GM23248 (cell line): ENCODE data around the gene GRB10. TPM values are rescaled to one million over a fixed set of nuclear protein-coding genes. Genes with fewer than 3 reads are reported as not detected.

Experiments
- DNase-seq: peaks from one replicate; pipeline ENCODE4 v3.0.0-alpha.2; 2015
- H2AFZ ChIP-seq: fragments of 200-600 bp; sonication (generic); 2 replicates; pipeline ENCODE4 v1.6.1; 2016; ENCODE audit warnings: antibody characterized with exemption
- H3F3A ChIP-seq: fragments of 200-600 bp; sonication (generic); 2 replicates; pipeline ENCODE4 v1.6.1; 2016; ENCODE audit warnings: mild to moderate bottlenecking, antibody characterized with exemption, mixed run types; ENCODE audit not compliant: insufficient read depth
- H3K27ac ChIP-seq: fragments of 200-600 bp; sonication (generic); 2 replicates; pipeline ENCODE4 v1.5.1; 2016; ENCODE audit warnings: mild to moderate bottlenecking
- H3K27me3 ChIP-seq: fragments of 200-600 bp; sonication (generic); replicated peaks from 2 replicates; pipeline ENCODE4 v1.6.1; 2016; ENCODE audit warnings: mild to moderate bottlenecking; ENCODE audit not compliant: insufficient read depth
- H3K36me3 ChIP-seq: fragments of 200-600 bp; sonication (generic); 2 replicates; pipeline ENCODE4 v1.6.1; 2016; ENCODE audit warnings: low read depth, mild to moderate bottlenecking
- H3K4me1 ChIP-seq: fragments of 200-600 bp; sonication (generic); 2 replicates; pipeline ENCODE4 v1.6.1; 2016; ENCODE audit warnings: mild to moderate bottlenecking; ENCODE audit not compliant: insufficient read depth
- H3K4me2 ChIP-seq: fragments of 200-600 bp; sonication (generic); one replicate; pipeline ENCODE4 v1.6.1; 2016; ENCODE audit warnings: mild to moderate bottlenecking; ENCODE audit not compliant: unreplicated experiment
- H3K4me3 ChIP-seq: fragments of 200-600 bp; sonication (generic); 2 replicates; pipeline ENCODE4 v1.5.1; 2016; ENCODE audit warnings: mild to moderate bottlenecking
- H3K79me2 ChIP-seq: fragments of 200-600 bp; sonication (generic); 2 replicates; pipeline ENCODE4 v1.6.1; 2016; ENCODE audit warnings: mild to moderate bottlenecking; ENCODE audit not compliant: insufficient read depth
- H3K9ac ChIP-seq: fragments of 200-600 bp; sonication (generic); 2 replicates; pipeline ENCODE4 v1.6.1; 2016; ENCODE audit warnings: mild to moderate bottlenecking
- H3K9me2 ChIP-seq: fragments of 200-600 bp; sonication (generic); 2 replicates; pipeline ENCODE4 v1.6.1; 2016; ENCODE audit warnings: mixed run types, mild to moderate bottlenecking, moderate library complexity; ENCODE audit not compliant: insufficient read depth
- H3K9me3 ChIP-seq: fragments of 200-600 bp; sonication (generic); one replicate; pipeline ENCODE4 v1.6.1; 2017; ENCODE audit warnings: low read depth
- H4K20me1 ChIP-seq: fragments of 200-600 bp; sonication (generic); 2 replicates; pipeline ENCODE4 v1.6.0; 2016; ENCODE audit not compliant: insufficient read depth
- EZH2 ChIP-seq: fragments of 200-600 bp; sonication (generic); IDR thresholded peaks from 2 replicates; pipeline ENCODE4 v1.6.1; 2018; ENCODE audit warnings: antibody characterized with exemption, mild to moderate bottlenecking; ENCODE audit not compliant: insufficient read depth, poor library complexity, severe bottlenecking
- EZH2phosphoT487 ChIP-seq: fragments of 200-600 bp; sonication (generic); IDR thresholded peaks from 2 replicates; pipeline ENCODE4 v1.6.1; 2018; ENCODE audit warnings: antibody characterized with exemption, moderate library complexity, mild to moderate bottlenecking, low read depth; ENCODE audit not compliant: insufficient read depth
- WGBS, 2 experiments: methylation state at CpG; one replicate each; pipeline ENCODE4 v1.1.6; 2015 to 2017; ENCODE audit warnings: low lambda C conversion rate in 2 of 2, low coverage in 1 of 2; ENCODE audit errors: missing lambda C conversion rate in 2 of 2; 5-methylcytosine and 5-hydroxymethylcytosine counted together
- in situ Hi-C: fragments of 300-500 bp; cut with MboI; formaldehyde crosslinking; loops from 2 replicates; pipeline ENCODE4 v1.15.0; 2020
- polyA plus RNA-seq: library from polyadenylated mRNA; unstranded; fragments of >200 nt; fragmentation: Nextera tagmentation; extraction: Ambion mirVana; gene quantifications from 2 replicates; pipeline ENCODE4 v1.2.1, GENCODE V29; 2016
- total RNA-seq: library from RNA; depleted of rRNA; stranded (reverse); fragments of >200 nt; shearing (Covaris generic); gene quantifications from 2 replicates; pipeline ENCODE4 v1.2.3, GENCODE V29; 2014

The GRB10 gene
- total and polyA plus RNA-seq, 2 experiments from 2014 or later, result 12.9 to 25.9 TPM

GRCh38 chr7:50706469-50706937, 76.2 kb downstream of the GRB10 start:
- Histone ChIP-seq H3K4me3 (no peak overlapping the region), H2AFZ (no peak overlapping the region), H3K4me2 (peak overlapping the region; percentile 8), H3K4me1 (peaks cover 12% of the 10 kb centered on the region), H3K9ac (no peak overlapping the region), H3K36me3 (peaks cover 6% of the 10 kb centered on the region), H3F3A (peaks cover 11% of the 10 kb centered on the region), H3K9me3 (no peaks in the 10 kb centered on the region), H4K20me1 (no peaks in the 10 kb centered on the region; the same call in 1 of the 2 replicates), H3K79me2 (peaks cover 60% of the 10 kb centered on the region), H3K27me3 (no peaks in the 10 kb centered on the region), H3K9me2 (no peaks in the 10 kb centered on the region), H3K27ac (peak overlapping the region; percentile 33)
- WGBS, 2 experiments, result 67 to 70% methylated on average over 5 of the region's 5 CpGs
- DNase-seq, result peak; percentile 67
- TF ChIP-seq EZH2phosphoT487 (no peak), EZH2 (no peak)
- in situ Hi-C loops, result no loop called here

- Histone ChIP-seq H3K27me3 (no peaks in the 10 kb centered on the region), H3K9me3 (no peaks in the 10 kb centered on the region), H3F3A (peaks cover 11% of the 10 kb centered on the region), H3K4me1 (peaks cover 8% of the 10 kb centered on the region), H3K4me2 (no peak overlapping the region), H3K9me2 (no peaks in the 10 kb centered on the region), H3K27ac (no peak overlapping the region), H2AFZ (no peak overlapping the region), H3K4me3 (no peak overlapping the region), H3K36me3 (peaks cover 12% of the 10 kb centered on the region), H4K20me1 (no peaks in the 10 kb centered on the region), H3K9ac (no peak overlapping the region), H3K79me2 (peaks cover 46% of the 10 kb centered on the region)
- DNase-seq, result no peak
- in situ Hi-C loops, result no loop called here
- WGBS, 2 experiments, result 96% methylated on average over 6 of the region's 6 CpGs
- TF ChIP-seq EZH2 (no peak), EZH2phosphoT487 (no peak)
Measured at GRCh38 chr7:50704844-50705243, 77.9 kb downstream of the GRB10 start.

GRCh38 chr7:50703654-50704053, 79.0 kb downstream of the GRB10 start:
- Histone ChIP-seq H3K27me3 (no peaks in the 10 kb centered on the region), H3K27ac (no peak overlapping the region), H3K4me1 (peaks cover 8% of the 10 kb centered on the region), H3K9ac (no peak overlapping the region), H3K4me2 (no peak overlapping the region), H3K36me3 (peaks cover 12% of the 10 kb centered on the region), H3K9me3 (no peaks in the 10 kb centered on the region), H3K4me3 (no peak overlapping the region), H3K79me2 (peaks cover 37% of the 10 kb centered on the region), H4K20me1 (no peaks in the 10 kb centered on the region), H2AFZ (no peak overlapping the region), H3K9me2 (no peaks in the 10 kb centered on the region), H3F3A (peaks cover 11% of the 10 kb centered on the region)
- in situ Hi-C loops, result no loop called here
- TF ChIP-seq EZH2phosphoT487 (no peak), EZH2 (no peak)
- WGBS, 2 experiments, result 95 to 97% methylated on average over 6 of the region's 6 CpGs
- no peak for DNase-seq

GRCh38 chr7:50699143-50699542, 83.6 kb downstream of the GRB10 start:
- H3K4me2 ChIP-seq, result no peak overlapping the region
- H3K27me3 ChIP-seq, result no peaks in the 10 kb centered on the region
- no peaks in the 10 kb centered on the region for H3K9me3 ChIP-seq
- no peaks in the 10 kb centered on the region for H3K4me1 ChIP-seq
- H3K4me3 ChIP-seq, result no peak overlapping the region
- H3K36me3 ChIP-seq, result peaks cover 12% of the 10 kb centered on the region
- in situ Hi-C loops, result loop anchor here (10.0 kb wide), 1 partner anchor 446 kb away; no protein-coding TSS in a partner anchor
- H3K79me2 ChIP-seq, result peaks cover 19% of the 10 kb centered on the region
- no peak for TF ChIP-seq EZH2phosphoT487
- TF ChIP-seq EZH2, result no peak
- no peak overlapping the region for H3K27ac ChIP-seq
- no peaks in the 10 kb centered on the region for H4K20me1 ChIP-seq
- no peak overlapping the region for H2AFZ ChIP-seq
- peak; percentile 15 for DNase-seq
- no peaks in the 10 kb centered on the region for H3K9me2 ChIP-seq
- H3F3A ChIP-seq, result no peaks in the 10 kb centered on the region
- no peak overlapping the region for H3K9ac ChIP-seq

GRCh38 chr7:50697748-50698147, 84.9 kb downstream of the GRB10 start:
- no peak overlapping the region for H3K27ac ChIP-seq
- no peaks in the 10 kb centered on the region for H4K20me1 ChIP-seq
- no peak overlapping the region for H3K9ac ChIP-seq
- no peaks in the 10 kb centered on the region for H3K9me3 ChIP-seq
- H2AFZ ChIP-seq, result no peak overlapping the region
- no peak for DNase-seq
- H3K4me2 ChIP-seq, result no peak overlapping the region
- H3K79me2 ChIP-seq, result 0 out of 2 replicates have a peak, but pooled peaks cover 5% of the 10 kb centered on the region
- H3K27me3 ChIP-seq, result no peaks in the 10 kb centered on the region
- WGBS, 2 experiments, result 43 to 64% methylated on average over 1 of the region's 1 CpG
- in situ Hi-C loops, result loop anchor here (10.0 kb wide), 1 partner anchor 447 kb away; no protein-coding TSS in a partner anchor
- no peaks in the 10 kb centered on the region for H3K9me2 ChIP-seq
- H3K36me3 ChIP-seq, result peaks cover 6% of the 10 kb centered on the region; the same call in 1 of the 2 replicates
- H3F3A ChIP-seq, result no peaks in the 10 kb centered on the region
- H3K4me3 ChIP-seq, result no peak overlapping the region
- TF ChIP-seq EZH2phosphoT487 (no peak), EZH2 (no peak)
- no peaks in the 10 kb centered on the region for H3K4me1 ChIP-seq
